H1 (cell line): Measurements from ENCODE around the gene NMRK2. TPM values are rescaled to one million over a fixed set of nuclear protein-coding genes. Genes with fewer than 3 reads are reported as not detected.

ENCODE experiments used
- CHD1 ChIP-seq: IDR thresholded peaks from 2 replicates; pipeline ENCODE4 v1.6.1; 2012; ENCODE audit warnings: low read depth, low read length, improper control_type of control experiment
- CHD7 ChIP-seq: fragments of 300-600 bp; sonication (generic); IDR thresholded peaks from 2 replicates; pipeline ENCODE4 v1.7.1; 2012; ENCODE audit warnings: low read length, moderate library complexity, mild to moderate bottlenecking, inconsistent platforms; ENCODE audit not compliant: insufficient replicate concordance
- polyA plus RNA-seq, 7 experiments: library from polyadenylated mRNA; depleted of rRNA in 3 of 7; stranded (reverse) in 5 of 7; unstranded in 2 of 7; fragments of >200 nt in 5 of 7; fragments of 200-250 nt in 2 of 7; gene quantifications; 1 replicate in 5 of 7; 2 replicates in 1 of 7; 4 replicates in 1 of 7; pipeline versions ENCODE4 v1.2.1 to v1.2.3, GENCODE V29; 2011 to 2013; ENCODE audit warnings: missing spikeins in 2 of 7, mixed read lengths in 2 of 7
- total RNA-seq: library from RNA; stranded (reverse); fragmentation: NEBNext Ultra II Directional; extraction: Animal tissue kit (Norgen Biotek cat#: 25700); gene quantifications from 2 replicates; pipeline ENCODE4 v1.2.1, GENCODE V29; 2021

The NMRK2 gene
- total and polyA plus RNA-seq, 2 of the 8 experiments (the other 6 are each of a cell fraction or from before 2014, with no cell fraction given): 87.4 to 206 TPM

- TF ChIP-seq CHD7: no peak
- no peak for TF ChIP-seq CHD1
- TF ChIP-seq, all 59 proteins: peak for 1
Measured at GRCh38 chr19:3919793-3920192, 13.1 kb upstream of the NMRK2 start (continued).
